CD14-positive monocyte (primary cell): ENCODE data around the gene INTS14. TPM values are rescaled to one million over a fixed set of nuclear protein-coding genes. Genes with fewer than 3 reads are reported as not detected.

ENCODE experiments used
- DNase-seq, 3 donors: peaks; one replicate each; pipeline ENCODE4 v3.0.0-alpha.2; 2011 to 2022
- H2AFZ ChIP-seq: 2 replicates; pipeline ENCODE4 v1.6.0; 2012; ENCODE audit warnings: mild to moderate bottlenecking, low read depth, low read length, inconsistent platforms; ENCODE audit not compliant: insufficient read depth, poor library complexity, severe bottlenecking
- H3K27ac ChIP-seq, 2 donors: 1 replicate in 1 of 2; 2 replicates in 1 of 2; pipeline ENCODE4 v1.5.1; 2012 to 2013; ENCODE audit warnings: low read length in 2 of 2, control low read depth in 1 of 2, inconsistent platforms in 1 of 2, low read depth in 1 of 2, mild to moderate bottlenecking in 1 of 2
- H3K27me3 ChIP-seq, 2 donors: one replicate each; pipeline versions ENCODE4 v1.6.0 to v1.6.1; 2011 to 2013; ENCODE audit warnings: low read length in 2 of 2; ENCODE audit not compliant: control insufficient read depth in 2 of 2, insufficient read depth in 2 of 2
- H3K36me3 ChIP-seq, 2 donors: replicated peaks in 1 of 2; 1 replicate in 1 of 2; 2 replicates in 1 of 2; pipeline versions ENCODE4 v1.5.1 to v1.6.1; 2012 to 2013; ENCODE audit warnings: low read length in 2 of 2, control low read depth in 1 of 2, inconsistent platforms in 1 of 2, mild to moderate bottlenecking in 1 of 2; ENCODE audit not compliant: insufficient read depth in 2 of 2, control insufficient read depth in 1 of 2
- H3K4me1 ChIP-seq, 2 donors: 1 replicate in 1 of 2; 2 replicates in 1 of 2; pipeline versions ENCODE4 v1.5.1 to v1.6.1; 2012 to 2013; ENCODE audit warnings: low read length in 2 of 2, control low read depth in 1 of 2, inconsistent platforms in 1 of 2, mild to moderate bottlenecking in 1 of 2, moderate library complexity in 1 of 2; ENCODE audit not compliant: insufficient read depth in 2 of 2, control insufficient read depth in 1 of 2
- H3K4me2 ChIP-seq: replicated peaks from 2 replicates; pipeline ENCODE3; 2012; ENCODE audit warnings: low read length, moderate library complexity, mild to moderate bottlenecking; ENCODE audit not compliant: poor library complexity, severe bottlenecking; ENCODE audit errors: extremely low read depth
- H3K4me3 ChIP-seq, 3 experiments: fragments of 200-600 bp in 1 of 3; sonication (generic) in 1 of 3; replicated peaks in 1 of 3; 1 replicate in 2 of 3; 2 replicates in 1 of 3; pipeline ENCODE4 v1.5.1; 2011 to 2013; ENCODE audit warnings: low read length in 3 of 3, mild to moderate bottlenecking in 3 of 3, control low read depth in 2 of 3, low read depth in 2 of 3, inconsistent platforms in 1 of 3, moderate library complexity in 1 of 3
- H3K79me2 ChIP-seq: 2 replicates; pipeline ENCODE4 v1.6.0; 2012; ENCODE audit warnings: mild to moderate bottlenecking, control low read depth, inconsistent platforms, low read length, moderate library complexity; ENCODE audit not compliant: insufficient read depth
- H3K9ac ChIP-seq: 2 replicates; pipeline ENCODE4 v1.6.0; 2017; ENCODE audit warnings: low read length, mild to moderate bottlenecking; ENCODE audit not compliant: insufficient read depth, poor library complexity, severe bottlenecking
- H3K9me3 ChIP-seq, 2 donors: replicated peaks in 1 of 2; 1 replicate in 1 of 2; 2 replicates in 1 of 2; pipeline versions ENCODE4 v1.5.1 to v1.6.1; 2012 to 2013; ENCODE audit warnings: low read length in 2 of 2, control low read depth in 1 of 2; ENCODE audit not compliant: control insufficient read depth in 1 of 2, insufficient read depth in 1 of 2
- H4K20me1 ChIP-seq: 2 replicates; pipeline ENCODE4 v1.6.0; 2012; ENCODE audit warnings: mild to moderate bottlenecking, low read length, control low read depth, moderate library complexity; ENCODE audit not compliant: insufficient read depth
- H3K27ac Mint-ChIP-seq, 7 donors: one replicate each; pipeline ENCODE4 v1.8.0; 2020; ENCODE audit warnings: mild to moderate bottlenecking in 7 of 7, mixed read lengths in 7 of 7, moderate library complexity in 6 of 7, inconsistent platforms in 2 of 7
- H3K27me3 Mint-ChIP-seq, 3 donors: one replicate each; pipeline ENCODE4 v1.8.0; 2021 to 2022; ENCODE audit warnings: low read depth in 3 of 3, mild to moderate bottlenecking in 3 of 3, mixed read lengths in 3 of 3, moderate library complexity in 3 of 3, inconsistent platforms in 1 of 3
- H3K36me3 Mint-ChIP-seq, 2 donors: one replicate each; pipeline ENCODE4 v1.8.0; 2020; ENCODE audit warnings: mixed read lengths in 2 of 2, inconsistent platforms in 1 of 2, mild to moderate bottlenecking in 1 of 2
- H3K4me1 Mint-ChIP-seq: one replicate; pipeline ENCODE4 v1.8.0; 2020; ENCODE audit warnings: mild to moderate bottlenecking, mixed read lengths
- H3K4me3 Mint-ChIP-seq, 2 donors: one replicate each; pipeline ENCODE4 v1.8.0; 2020; ENCODE audit warnings: mild to moderate bottlenecking in 2 of 2, mixed read lengths in 2 of 2, moderate library complexity in 1 of 2
- H3K9me3 Mint-ChIP-seq, 7 donors: one replicate each; pipeline ENCODE4 v1.8.0; 2020 to 2022; ENCODE audit warnings: mixed read lengths in 7 of 7, mild to moderate bottlenecking in 6 of 7, moderate library complexity in 6 of 7, inconsistent platforms in 2 of 7
- WGBS: methylation state at CpG from one replicate; pipeline ENCODE4 v1.1.5; 2013; ENCODE audit warnings: missing lambda C conversion rate; ENCODE audit not compliant: insufficient coverage; 5-methylcytosine and 5-hydroxymethylcytosine counted together
- intact Hi-C, 2 donors: fragments of 100-400 bp; cut with micrococcal nuclease; formaldehyde crosslinking; loops; one replicate each; pipeline versions ENCODE4 v1.15.0 to v1.15.1; 2023
- polyA plus RNA-seq, 3 donors: library from polyadenylated mRNA; depleted of rRNA in 1 of 3; unstranded in 2 of 3; stranded (reverse) in 1 of 3; fragments of 300-500 nt in 2 of 3; fragments of >200 nt in 1 of 3; fragmentation: Illumina TruSeq in 2 of 3; gene quantifications; 1 replicate in 2 of 3; 2 replicates in 1 of 3; pipeline ENCODE4 v1.2.3, GENCODE V29; 2012 to 2021
- TF ChIP-seq, protein P1 (sequence below): fragments of 200-600 bp; IDR thresholded peaks from one replicate; pipeline ENCODE4 v1.8.0; 2022; ENCODE audit warnings: antibody characterized with exemption, mild to moderate bottlenecking

INTS14 gene
- polyA plus RNA-seq, 3 donors: 10.1 to 20.3 (median 12.0) TPM

GRCh38 chr15:65587094-65587493 lies 23.8 kb downstream of the INTS14 start:
- Histone ChIP-seq H4K20me1 (no peaks in the 10 kb centered on the region), H3K36me3 (peaks cover 82 to 91% of the 10 kb centered on the region in 2 donors), H3K4me1 (no peaks in the 10 kb centered on the region), H3K27me3 (no peaks in the 10 kb centered on the region), H3K9me3 (no peaks in the 10 kb centered on the region), H3K4me3 (no peak overlapping the region), H2AFZ (no peak overlapping the region), H3K79me2 (no peaks in the 10 kb centered on the region), H3K27ac (no peak overlapping the region), H3K9ac (no peak overlapping the region), H3K4me2 (no peak overlapping the region)
- no peak overlapping the region for H3K4me3 Mint-ChIP-seq
- peaks cover 75 to 89% of the 10 kb centered on the region in 2 donors for H3K36me3 Mint-ChIP-seq
- no peak overlapping the region for H3K27ac Mint-ChIP-seq
- H3K4me1 Mint-ChIP-seq: no peaks in the 10 kb centered on the region
- 100% methylated on average over 1 of the region's 1 CpG for WGBS
- no peaks in the 10 kb centered on the region for H3K27me3 Mint-ChIP-seq
- no peak for DNase-seq
- intact Hi-C loops: no loop called here
- TF ChIP-seq, protein P1, sequence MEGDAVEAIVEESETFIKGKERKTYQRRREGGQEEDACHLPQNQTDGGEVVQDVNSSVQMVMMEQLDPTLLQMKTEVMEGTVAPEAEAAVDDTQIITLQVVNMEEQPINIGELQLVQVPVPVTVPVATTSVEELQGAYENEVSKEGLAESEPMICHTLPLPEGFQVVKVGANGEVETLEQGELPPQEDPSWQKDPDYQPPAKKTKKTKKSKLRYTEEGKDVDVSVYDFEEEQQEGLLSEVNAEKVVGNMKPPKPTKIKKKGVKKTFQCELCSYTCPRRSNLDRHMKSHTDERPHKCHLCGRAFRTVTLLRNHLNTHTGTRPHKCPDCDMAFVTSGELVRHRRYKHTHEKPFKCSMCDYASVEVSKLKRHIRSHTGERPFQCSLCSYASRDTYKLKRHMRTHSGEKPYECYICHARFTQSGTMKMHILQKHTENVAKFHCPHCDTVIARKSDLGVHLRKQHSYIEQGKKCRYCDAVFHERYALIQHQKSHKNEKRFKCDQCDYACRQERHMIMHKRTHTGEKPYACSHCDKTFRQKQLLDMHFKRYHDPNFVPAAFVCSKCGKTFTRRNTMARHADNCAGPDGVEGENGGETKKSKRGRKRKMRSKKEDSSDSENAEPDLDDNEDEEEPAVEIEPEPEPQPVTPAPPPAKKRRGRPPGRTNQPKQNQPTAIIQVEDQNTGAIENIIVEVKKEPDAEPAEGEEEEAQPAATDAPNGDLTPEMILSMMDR: no peak
- no peaks in the 10 kb centered on the region for H3K9me3 Mint-ChIP-seq

GRCh38 chr15:65584241-65584640 lies 26.7 kb downstream of the INTS14 start:
- H3K79me2 ChIP-seq: no peaks in the 10 kb centered on the region
- peaks cover 80 to 91% of the 10 kb centered on the region in 2 donors for H3K36me3 ChIP-seq
- no peak overlapping the region for H3K9ac ChIP-seq
- H3K27me3 Mint-ChIP-seq: no peaks in the 10 kb centered on the region
- no peak overlapping the region for H3K27ac ChIP-seq
- TF ChIP-seq, protein P1: no peak
- no peaks in the 10 kb centered on the region for H3K27me3 ChIP-seq
- H3K27ac Mint-ChIP-seq: no peak overlapping the region
- peaks cover 71 to 90% of the 10 kb centered on the region in 2 donors for H3K36me3 Mint-ChIP-seq
- no peaks in the 10 kb centered on the region for H4K20me1 ChIP-seq
- no peaks in the 10 kb centered on the region for H3K4me1 Mint-ChIP-seq
- no peak overlapping the region for H3K4me3 ChIP-seq
- no peak overlapping the region for H3K4me2 ChIP-seq
- H3K4me3 Mint-ChIP-seq: no peak overlapping the region
- H3K4me1 ChIP-seq: no peaks in the 10 kb centered on the region
- H3K9me3 ChIP-seq: no peaks in the 10 kb centered on the region
- no peak for DNase-seq
- intact Hi-C loops: no loop called here
- H3K9me3 Mint-ChIP-seq: no peaks in the 10 kb centered on the region
- H2AFZ ChIP-seq: no peak overlapping the region
